HL-60 (cell line): ENCODE results near the gene CYP2J2.

ENCODE experiments used
- TF ChIP-seq, protein P1 (sequence below): IDR thresholded peaks from one replicate; pipeline ENCODE4 v1.5.1; 2011; ENCODE audit warnings: low read length, control low read depth, inconsistent platforms; ENCODE audit not compliant: insufficient read depth
- TF ChIP-seq, protein P2 (sequence below): IDR thresholded peaks from 2 replicates; pipeline ENCODE4 v1.6.1; 2012; ENCODE audit warnings: low read depth; ENCODE audit not compliant: insufficient replicate concordance

GRCh38 chr1:59917785-59918180, 8.8 kb downstream of the CYP2J2 start:
- TF ChIP-seq, protein P1, sequence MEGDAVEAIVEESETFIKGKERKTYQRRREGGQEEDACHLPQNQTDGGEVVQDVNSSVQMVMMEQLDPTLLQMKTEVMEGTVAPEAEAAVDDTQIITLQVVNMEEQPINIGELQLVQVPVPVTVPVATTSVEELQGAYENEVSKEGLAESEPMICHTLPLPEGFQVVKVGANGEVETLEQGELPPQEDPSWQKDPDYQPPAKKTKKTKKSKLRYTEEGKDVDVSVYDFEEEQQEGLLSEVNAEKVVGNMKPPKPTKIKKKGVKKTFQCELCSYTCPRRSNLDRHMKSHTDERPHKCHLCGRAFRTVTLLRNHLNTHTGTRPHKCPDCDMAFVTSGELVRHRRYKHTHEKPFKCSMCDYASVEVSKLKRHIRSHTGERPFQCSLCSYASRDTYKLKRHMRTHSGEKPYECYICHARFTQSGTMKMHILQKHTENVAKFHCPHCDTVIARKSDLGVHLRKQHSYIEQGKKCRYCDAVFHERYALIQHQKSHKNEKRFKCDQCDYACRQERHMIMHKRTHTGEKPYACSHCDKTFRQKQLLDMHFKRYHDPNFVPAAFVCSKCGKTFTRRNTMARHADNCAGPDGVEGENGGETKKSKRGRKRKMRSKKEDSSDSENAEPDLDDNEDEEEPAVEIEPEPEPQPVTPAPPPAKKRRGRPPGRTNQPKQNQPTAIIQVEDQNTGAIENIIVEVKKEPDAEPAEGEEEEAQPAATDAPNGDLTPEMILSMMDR, result no peak
- TF ChIP-seq, protein P2, sequence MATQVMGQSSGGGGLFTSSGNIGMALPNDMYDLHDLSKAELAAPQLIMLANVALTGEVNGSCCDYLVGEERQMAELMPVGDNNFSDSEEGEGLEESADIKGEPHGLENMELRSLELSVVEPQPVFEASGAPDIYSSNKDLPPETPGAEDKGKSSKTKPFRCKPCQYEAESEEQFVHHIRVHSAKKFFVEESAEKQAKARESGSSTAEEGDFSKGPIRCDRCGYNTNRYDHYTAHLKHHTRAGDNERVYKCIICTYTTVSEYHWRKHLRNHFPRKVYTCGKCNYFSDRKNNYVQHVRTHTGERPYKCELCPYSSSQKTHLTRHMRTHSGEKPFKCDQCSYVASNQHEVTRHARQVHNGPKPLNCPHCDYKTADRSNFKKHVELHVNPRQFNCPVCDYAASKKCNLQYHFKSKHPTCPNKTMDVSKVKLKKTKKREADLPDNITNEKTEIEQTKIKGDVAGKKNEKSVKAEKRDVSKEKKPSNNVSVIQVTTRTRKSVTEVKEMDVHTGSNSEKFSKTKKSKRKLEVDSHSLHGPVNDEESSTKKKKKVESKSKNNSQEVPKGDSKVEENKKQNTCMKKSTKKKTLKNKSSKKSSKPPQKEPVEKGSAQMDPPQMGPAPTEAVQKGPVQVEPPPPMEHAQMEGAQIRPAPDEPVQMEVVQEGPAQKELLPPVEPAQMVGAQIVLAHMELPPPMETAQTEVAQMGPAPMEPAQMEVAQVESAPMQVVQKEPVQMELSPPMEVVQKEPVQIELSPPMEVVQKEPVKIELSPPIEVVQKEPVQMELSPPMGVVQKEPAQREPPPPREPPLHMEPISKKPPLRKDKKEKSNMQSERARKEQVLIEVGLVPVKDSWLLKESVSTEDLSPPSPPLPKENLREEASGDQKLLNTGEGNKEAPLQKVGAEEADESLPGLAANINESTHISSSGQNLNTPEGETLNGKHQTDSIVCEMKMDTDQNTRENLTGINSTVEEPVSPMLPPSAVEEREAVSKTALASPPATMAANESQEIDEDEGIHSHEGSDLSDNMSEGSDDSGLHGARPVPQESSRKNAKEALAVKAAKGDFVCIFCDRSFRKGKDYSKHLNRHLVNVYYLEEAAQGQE, result no peak
